Vagina (tissue), 2 donors: Measurements from ENCODE around the gene TTR. TPM values are rescaled to one million over a fixed set of nuclear protein-coding genes. Genes with fewer than 3 reads are reported as not detected.

Source experiments
- DNase-seq, 2 donors: peaks; one replicate each; pipeline ENCODE4 v3.0.0-alpha.2; 2017; ENCODE audit errors: extremely low spot score in 2 of 2
- H3K27ac ChIP-seq: fragments of 200-600 bp; sonication (generic); one replicate; pipeline ENCODE4 v1.5.1; 2019
- H3K27me3 ChIP-seq: fragments of 200-600 bp; sonication (generic); one replicate; pipeline ENCODE4 v1.5.1; 2019
- H3K36me3 ChIP-seq, 2 donors: fragments of 200-600 bp; sonication (generic); one replicate each; pipeline ENCODE4 v1.5.1; 2017 to 2019
- H3K4me1 ChIP-seq: fragments of 200-600 bp; sonication (generic); one replicate; pipeline ENCODE4 v1.5.1; 2019
- H3K4me3 ChIP-seq, 2 donors: fragments of 200-600 bp; sonication (generic); 1 replicate in 1 of 2; 2 replicates in 1 of 2; pipeline ENCODE4 v1.5.1; 2016 to 2019
- H3K9me3 ChIP-seq: fragments of 200-600 bp; sonication (generic); one replicate; pipeline ENCODE4 v1.5.1; 2019
- POLR2A ChIP-seq, 2 donors: fragments of 450-650 bp; IDR thresholded peaks; one replicate each; pipeline ENCODE4 v1.6.1; 2017; ENCODE audit warnings: antibody characterized with exemption in 2 of 2, mild to moderate bottlenecking in 2 of 2, moderate library complexity in 2 of 2
- POLR2AphosphoS5 ChIP-seq, 2 donors: sonication (generic); formaldehyde crosslinking; IDR thresholded peaks; one replicate each; pipeline ENCODE4 v1.9.0; 2017; ENCODE audit warnings: antibody characterized with exemption in 2 of 2, mild to moderate bottlenecking in 2 of 2, low read depth in 1 of 2; ENCODE audit not compliant: insufficient read depth in 1 of 2
- intact Hi-C: fragments of 100-400 bp; cut with DNase I; formaldehyde crosslinking; loops from one replicate; pipeline ENCODE4 v1.15.1; 2023
- total RNA-seq: library from RNA; depleted of rRNA; stranded (reverse); fragments of >200 nt; gene quantifications from one replicate; pipeline ENCODE4 v1.2.3, GENCODE V29; 2016
- TF ChIP-seq, protein P1 (sequence below), 3 experiments: fragments of 450-650 bp in 2 of 3; fragments of 200-600 bp in 1 of 3; sonication (generic) in 1 of 3; IDR thresholded peaks; one replicate each; pipeline ENCODE4 v1.5.1; 2017 to 2019; ENCODE audit warnings: antibody characterized with exemption in 3 of 3, mild to moderate bottlenecking in 2 of 3, moderate library complexity in 2 of 3

Gene TTR
- total RNA-seq, 1 donor from 2014 or later, result not detected

DNA sequence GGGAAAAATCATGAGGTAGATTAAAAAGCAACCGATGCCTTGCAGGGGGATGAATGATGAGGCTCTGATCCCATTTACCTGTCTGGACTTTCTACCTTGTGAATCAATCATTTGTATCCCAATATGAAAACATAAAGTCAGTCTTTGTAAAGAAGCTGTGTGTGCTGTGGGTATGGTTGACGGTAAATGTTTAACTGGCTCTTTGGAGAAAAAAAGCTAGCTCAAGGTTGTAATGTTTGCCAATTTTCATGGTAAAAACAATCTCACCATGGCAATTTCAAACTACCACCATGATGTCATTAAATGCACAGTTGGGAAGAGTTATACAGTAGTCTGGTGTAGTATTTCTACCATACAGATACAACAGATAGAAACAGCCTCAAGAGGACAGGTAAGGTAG lies 14.6 kb downstream of the TTR start:
- no peaks in the 10 kb centered on the region for H3K36me3 ChIP-seq
- intact Hi-C loops, result no loop called here
- H3K27ac ChIP-seq, result no peak overlapping the region
- H3K9me3 ChIP-seq, result no peaks in the 10 kb centered on the region
- DNase-seq, result no peak
- H3K4me1 ChIP-seq, result no peaks in the 10 kb centered on the region
- H3K4me3 ChIP-seq, result no peak overlapping the region
- no peak for TF ChIP-seq POLR2AphosphoS5 (IDR thresholded peaks at IDR 0.05; ENCODE audit: insufficient read depth in 1 of 2, low read depth in 1 of 2)
- no peak for TF ChIP-seq POLR2A (IDR thresholded peaks at IDR 0.05)
- TF ChIP-seq, protein P1, sequence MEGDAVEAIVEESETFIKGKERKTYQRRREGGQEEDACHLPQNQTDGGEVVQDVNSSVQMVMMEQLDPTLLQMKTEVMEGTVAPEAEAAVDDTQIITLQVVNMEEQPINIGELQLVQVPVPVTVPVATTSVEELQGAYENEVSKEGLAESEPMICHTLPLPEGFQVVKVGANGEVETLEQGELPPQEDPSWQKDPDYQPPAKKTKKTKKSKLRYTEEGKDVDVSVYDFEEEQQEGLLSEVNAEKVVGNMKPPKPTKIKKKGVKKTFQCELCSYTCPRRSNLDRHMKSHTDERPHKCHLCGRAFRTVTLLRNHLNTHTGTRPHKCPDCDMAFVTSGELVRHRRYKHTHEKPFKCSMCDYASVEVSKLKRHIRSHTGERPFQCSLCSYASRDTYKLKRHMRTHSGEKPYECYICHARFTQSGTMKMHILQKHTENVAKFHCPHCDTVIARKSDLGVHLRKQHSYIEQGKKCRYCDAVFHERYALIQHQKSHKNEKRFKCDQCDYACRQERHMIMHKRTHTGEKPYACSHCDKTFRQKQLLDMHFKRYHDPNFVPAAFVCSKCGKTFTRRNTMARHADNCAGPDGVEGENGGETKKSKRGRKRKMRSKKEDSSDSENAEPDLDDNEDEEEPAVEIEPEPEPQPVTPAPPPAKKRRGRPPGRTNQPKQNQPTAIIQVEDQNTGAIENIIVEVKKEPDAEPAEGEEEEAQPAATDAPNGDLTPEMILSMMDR (IDR thresholded peaks at IDR 0.05), result no peak
- H3K27me3 ChIP-seq, result no peaks in the 10 kb centered on the region

DNA sequence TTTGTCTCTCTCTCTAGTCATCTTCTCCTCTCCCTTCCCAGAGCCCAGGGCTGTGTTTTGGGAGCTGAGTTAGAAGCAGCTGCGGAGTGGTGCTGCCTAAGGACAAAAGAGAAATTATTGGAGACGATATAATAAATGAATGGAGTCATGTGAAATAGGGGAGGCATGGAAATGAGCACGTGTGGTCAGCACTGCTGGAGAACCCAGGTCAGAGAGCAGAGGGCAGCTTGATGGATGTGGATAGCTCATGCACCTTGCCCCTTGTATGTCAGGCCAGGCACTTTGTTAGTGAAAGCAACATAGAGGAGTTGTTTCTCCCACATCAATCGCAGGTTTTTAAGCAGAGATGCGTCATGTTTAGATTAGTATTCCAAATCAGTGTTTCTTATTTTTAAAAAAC lies 15.7 kb downstream of the TTR start:
- DNase-seq, result no peak
- TF ChIP-seq POLR2AphosphoS5 (IDR thresholded peaks at IDR 0.05; ENCODE audit: insufficient read depth in 1 of 2, low read depth in 1 of 2), result no peak
- no peak for TF ChIP-seq POLR2A (IDR thresholded peaks at IDR 0.05)
- TF ChIP-seq, protein P1 (IDR thresholded peaks at IDR 0.05), result no peak
- Histone ChIP-seq H3K27me3 (no peaks in the 10 kb centered on the region), H3K36me3 (no peaks in the 10 kb centered on the region), H3K9me3 (no peaks in the 10 kb centered on the region), H3K4me1 (no peaks in the 10 kb centered on the region), H3K27ac (no peak overlapping the region), H3K4me3 (no peak overlapping the region)
- intact Hi-C loops, result no loop called here

GRCh38 chr18:31609886-31610285 lies 18.2 kb downstream of the TTR start:
- Histone ChIP-seq H3K36me3 (no peaks in the 10 kb centered on the region), H3K9me3 (no peaks in the 10 kb centered on the region), H3K4me3 (no peak overlapping the region), H3K4me1 (no peaks in the 10 kb centered on the region), H3K27ac (no peak overlapping the region), H3K27me3 (no peaks in the 10 kb centered on the region)
- TF ChIP-seq POLR2A (IDR thresholded peaks at IDR 0.05) (no peak), POLR2AphosphoS5 (IDR thresholded peaks at IDR 0.05; ENCODE audit: insufficient read depth in 1 of 2, low read depth in 1 of 2) (no peak)
- TF ChIP-seq, protein P1 (IDR thresholded peaks at IDR 0.05), result no peak
- intact Hi-C loops, result no loop called here
- no peak for DNase-seq

DNA sequence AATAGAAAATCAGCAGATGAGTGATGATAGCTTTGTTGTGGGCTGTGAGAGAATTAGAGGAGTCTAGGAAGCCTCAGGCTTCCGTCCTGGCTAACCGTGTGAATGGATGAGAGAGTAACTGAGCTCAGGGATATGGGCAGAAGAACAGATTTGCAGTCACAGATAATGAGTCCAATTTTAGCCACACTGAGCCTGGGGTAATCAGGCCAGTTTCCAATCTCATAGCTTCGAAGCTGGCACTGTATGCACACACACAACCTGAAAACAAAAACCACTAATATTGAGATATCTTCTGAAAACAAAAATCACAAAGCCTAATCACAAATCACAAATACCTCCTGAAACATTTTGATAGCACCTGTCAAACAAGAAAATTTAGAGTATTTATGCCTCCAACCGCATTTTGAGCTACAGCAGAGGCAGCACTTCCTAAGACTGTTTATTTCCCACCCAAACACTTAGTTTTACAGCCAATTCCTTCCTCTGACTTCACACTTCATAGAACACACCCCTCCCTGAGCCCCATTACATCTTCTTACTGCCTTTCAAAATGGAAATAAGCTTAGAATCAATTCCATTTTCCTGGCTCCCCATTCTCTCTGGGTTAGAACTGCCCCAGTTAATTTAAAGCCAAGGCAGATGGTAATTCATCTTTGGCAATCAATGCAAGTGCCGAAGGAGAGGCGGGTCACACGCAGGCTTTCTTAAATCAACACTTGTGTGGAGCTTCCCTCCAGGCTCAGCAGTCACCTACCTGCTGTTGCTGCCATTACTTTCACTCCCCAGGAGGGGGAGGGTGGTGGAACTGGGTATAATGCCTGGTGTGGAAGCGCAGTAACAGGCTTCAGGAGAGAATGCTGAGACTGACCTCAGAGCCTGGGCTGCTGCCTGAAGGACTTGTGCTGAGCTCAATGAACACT lies 18.9 kb downstream of the TTR start:
- no peaks in the 10 kb centered on the region for H3K36me3 ChIP-seq
- H3K9me3 ChIP-seq, result no peaks in the 10 kb centered on the region
- H3K4me3 ChIP-seq, result no peak overlapping the region
- no peak for DNase-seq
- intact Hi-C loops, result no loop called here
- H3K4me1 ChIP-seq, result no peaks in the 10 kb centered on the region
- no peak for TF ChIP-seq POLR2AphosphoS5 (IDR thresholded peaks at IDR 0.05; ENCODE audit: insufficient read depth in 1 of 2, low read depth in 1 of 2)
- TF ChIP-seq, protein P1 (IDR thresholded peaks at IDR 0.05), result no peak
- TF ChIP-seq POLR2A (IDR thresholded peaks at IDR 0.05), result no peak
- no peak overlapping the region for H3K27ac ChIP-seq
- no peaks in the 10 kb centered on the region for H3K27me3 ChIP-seq

- Histone ChIP-seq H3K9me3 (no peaks in the 10 kb centered on the region), H3K27me3 (no peaks in the 10 kb centered on the region), H3K4me1 (no peaks in the 10 kb centered on the region), H3K27ac (no peak overlapping the region), H3K36me3 (no peaks in the 10 kb centered on the region), H3K4me3 (no peak overlapping the region)
- TF ChIP-seq, protein P1 (IDR thresholded peaks at IDR 0.05), result no peak
- no peak for TF ChIP-seq POLR2A (IDR thresholded peaks at IDR 0.05)
- TF ChIP-seq POLR2AphosphoS5 (IDR thresholded peaks at IDR 0.05; ENCODE audit: insufficient read depth in 1 of 2, low read depth in 1 of 2), result no peak
- no peak for DNase-seq
- intact Hi-C loops, result no loop called here
Observed at GRCh38 chr18:31611511-31611910, 19.8 kb downstream of the TTR start.
